Measurements from ENCODE around the gene TP53BP1.

DNA sequence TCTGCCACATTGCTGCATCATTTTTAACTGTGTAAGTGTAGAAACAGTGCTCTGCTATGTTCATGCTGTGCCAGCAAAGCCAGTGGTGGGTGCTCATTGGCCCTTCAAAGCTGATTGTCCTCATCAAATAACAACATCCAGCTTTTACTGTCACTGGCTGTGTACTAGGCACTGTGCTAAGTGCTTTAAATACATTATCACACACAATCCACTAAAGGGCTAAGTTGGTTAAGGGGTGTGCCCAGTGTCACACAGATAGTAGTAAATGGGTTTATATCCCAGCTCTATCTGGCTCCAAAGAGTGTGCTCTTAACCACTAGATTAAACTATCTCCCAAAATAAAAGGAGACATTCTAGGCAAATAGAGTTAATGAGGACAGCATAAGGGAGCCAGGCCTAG lies 114.4 kb downstream of the TP53BP1 start:
- no peak for TF ChIP-seq CTCF (IDR thresholded peaks at IDR 0.05)
- TF ChIP-seq POLR2AphosphoS5 (IDR thresholded peaks at IDR 0.05; ENCODE audit: insufficient read depth in 1 of 2, low read depth in 1 of 2) = no peak
- no peak for TF ChIP-seq POLR2A (IDR thresholded peaks at IDR 0.05)
